Measurements from ENCODE around the gene TRIM50. TPM values are rescaled to one million over a fixed set of nuclear protein-coding genes. Genes with fewer than 3 reads are reported as not detected.
"Not testable (repeated sequence)": the region's sequence is repeated elsewhere in the genome, so short reads cannot be mapped to it uniquely, and the experiment has no call there.

Gene TRIM50
- total RNA-seq, 3 donors from 2014 or later = 1.4 TPM; not detected in 2

DNA sequence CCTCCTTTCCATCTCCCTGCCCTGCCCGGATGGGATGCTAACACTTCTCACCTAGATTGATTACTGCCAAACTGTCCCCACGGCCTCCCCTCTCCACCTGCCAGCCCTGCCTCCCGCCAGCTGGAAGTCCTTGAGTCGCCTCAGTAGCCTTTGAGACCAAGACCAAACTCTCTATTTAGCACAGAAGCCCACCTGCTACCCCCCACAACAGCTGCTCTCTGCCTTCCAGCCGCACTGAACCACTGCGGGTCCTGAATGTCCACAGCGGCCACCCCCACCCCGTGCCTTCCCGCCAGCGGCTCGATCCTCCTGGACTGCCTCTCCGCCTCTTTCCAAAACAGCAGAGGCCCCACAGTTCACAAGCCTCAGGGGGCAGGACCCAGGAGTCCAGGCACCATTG, 39.1 kb upstream of the TRIM50 start:
- H3K36me3 ChIP-seq = no peaks in the 10 kb centered on the region
- TF ChIP-seq, protein P1, sequence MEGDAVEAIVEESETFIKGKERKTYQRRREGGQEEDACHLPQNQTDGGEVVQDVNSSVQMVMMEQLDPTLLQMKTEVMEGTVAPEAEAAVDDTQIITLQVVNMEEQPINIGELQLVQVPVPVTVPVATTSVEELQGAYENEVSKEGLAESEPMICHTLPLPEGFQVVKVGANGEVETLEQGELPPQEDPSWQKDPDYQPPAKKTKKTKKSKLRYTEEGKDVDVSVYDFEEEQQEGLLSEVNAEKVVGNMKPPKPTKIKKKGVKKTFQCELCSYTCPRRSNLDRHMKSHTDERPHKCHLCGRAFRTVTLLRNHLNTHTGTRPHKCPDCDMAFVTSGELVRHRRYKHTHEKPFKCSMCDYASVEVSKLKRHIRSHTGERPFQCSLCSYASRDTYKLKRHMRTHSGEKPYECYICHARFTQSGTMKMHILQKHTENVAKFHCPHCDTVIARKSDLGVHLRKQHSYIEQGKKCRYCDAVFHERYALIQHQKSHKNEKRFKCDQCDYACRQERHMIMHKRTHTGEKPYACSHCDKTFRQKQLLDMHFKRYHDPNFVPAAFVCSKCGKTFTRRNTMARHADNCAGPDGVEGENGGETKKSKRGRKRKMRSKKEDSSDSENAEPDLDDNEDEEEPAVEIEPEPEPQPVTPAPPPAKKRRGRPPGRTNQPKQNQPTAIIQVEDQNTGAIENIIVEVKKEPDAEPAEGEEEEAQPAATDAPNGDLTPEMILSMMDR (IDR thresholded peaks at IDR 0.05) = no peak
- no peak for TF ChIP-seq POLR2A (IDR thresholded peaks at IDR 0.05)
- TF ChIP-seq POLR2AphosphoS5 (IDR thresholded peaks at IDR 0.05) = no peak
- DNase-seq (ENCODE audit: low spot score in 2 of 2) = no peak
- no peaks in the 10 kb centered on the region for H3K9me3 ChIP-seq
- H3K4me3 ChIP-seq = no peak overlapping the region
- peaks cover 0 to 7% of the 10 kb centered on the region in 2 donors for H3K27me3 ChIP-seq
- no peaks in the 10 kb centered on the region for H3K4me1 ChIP-seq
- intact Hi-C loops (cut with DNase I; ENCODE audit: low total_unique reads) = no loop called here
- H3K27ac ChIP-seq = no peak overlapping the region

DNA sequence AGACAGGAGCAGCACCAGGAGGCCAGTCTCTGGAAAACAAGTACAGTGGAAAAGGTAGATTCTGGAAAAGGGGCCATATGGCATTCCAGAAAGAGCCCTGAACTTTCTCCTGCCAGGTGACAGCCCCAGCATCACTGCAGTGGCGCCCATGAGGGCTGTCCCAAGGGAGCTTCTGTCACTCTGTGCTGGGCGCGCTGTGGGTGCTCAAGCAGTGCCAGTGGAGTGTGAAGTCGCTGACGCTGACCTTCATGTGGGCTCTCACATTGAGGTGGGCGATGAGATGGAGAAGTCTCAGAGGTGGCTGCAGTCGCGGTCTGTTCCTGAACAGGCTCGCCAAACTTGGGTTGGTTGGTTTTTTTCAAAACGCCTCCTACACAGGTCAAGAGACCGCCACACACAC, 38.2 kb upstream of the TRIM50 start:
- no peaks in the 10 kb centered on the region for H3K4me1 ChIP-seq
- DNase-seq (ENCODE audit: low spot score in 2 of 2) = no peak
- TF ChIP-seq POLR2A (IDR thresholded peaks at IDR 0.05) (no peak), POLR2AphosphoS5 (IDR thresholded peaks at IDR 0.05) (no peak)
- TF ChIP-seq, protein P1 (IDR thresholded peaks at IDR 0.05) = no peak
- no peak overlapping the region for H3K27ac ChIP-seq
- no peak overlapping the region for H3K4me3 ChIP-seq
- peaks cover 0 to 7% of the 10 kb centered on the region in 2 donors for H3K27me3 ChIP-seq
- no peaks in the 10 kb centered on the region for H3K9me3 ChIP-seq
- intact Hi-C loops (cut with DNase I; ENCODE audit: low total_unique reads) = no loop called here
- no peaks in the 10 kb centered on the region for H3K36me3 ChIP-seq

DNA sequence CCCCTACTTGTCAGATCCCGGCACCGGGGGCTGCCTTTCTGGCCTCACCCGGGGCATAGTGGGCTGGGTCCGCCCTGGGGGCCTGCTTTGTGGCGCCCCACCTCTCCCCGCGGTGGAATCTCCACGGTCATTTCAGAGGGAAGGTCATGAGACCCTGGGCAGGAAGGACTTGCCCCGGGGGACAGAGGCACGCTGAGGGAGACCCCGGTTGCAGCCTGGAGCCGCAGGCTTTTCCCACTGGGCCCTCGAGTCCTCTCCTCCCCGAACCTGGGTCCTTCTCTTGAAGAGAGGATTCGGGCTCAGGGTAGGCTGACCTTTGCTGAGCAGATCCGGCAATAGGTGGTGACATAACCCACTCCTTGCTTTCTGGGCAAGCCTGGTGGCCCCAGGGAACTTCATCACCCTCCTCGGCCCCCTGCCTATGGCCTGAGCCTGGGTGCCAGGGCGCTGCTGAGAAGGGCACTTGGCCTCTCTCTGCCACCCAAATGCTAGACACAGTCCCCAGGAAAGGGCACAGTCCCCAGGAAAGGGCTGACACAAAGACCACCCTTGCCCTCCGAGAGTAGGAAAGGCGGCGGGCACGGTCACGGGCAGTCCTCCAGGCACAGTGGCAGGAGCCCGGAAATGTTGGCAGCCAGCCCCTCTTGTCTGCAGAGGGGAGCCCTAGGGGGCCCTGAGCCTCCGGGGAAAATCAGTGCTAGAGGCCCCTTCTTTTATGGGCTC, 36.3 kb upstream of the TRIM50 start:
- intact Hi-C loops (cut with DNase I; ENCODE audit: low total_unique reads) = no loop called here
- no peaks in the 10 kb centered on the region for H3K36me3 ChIP-seq

DNA sequence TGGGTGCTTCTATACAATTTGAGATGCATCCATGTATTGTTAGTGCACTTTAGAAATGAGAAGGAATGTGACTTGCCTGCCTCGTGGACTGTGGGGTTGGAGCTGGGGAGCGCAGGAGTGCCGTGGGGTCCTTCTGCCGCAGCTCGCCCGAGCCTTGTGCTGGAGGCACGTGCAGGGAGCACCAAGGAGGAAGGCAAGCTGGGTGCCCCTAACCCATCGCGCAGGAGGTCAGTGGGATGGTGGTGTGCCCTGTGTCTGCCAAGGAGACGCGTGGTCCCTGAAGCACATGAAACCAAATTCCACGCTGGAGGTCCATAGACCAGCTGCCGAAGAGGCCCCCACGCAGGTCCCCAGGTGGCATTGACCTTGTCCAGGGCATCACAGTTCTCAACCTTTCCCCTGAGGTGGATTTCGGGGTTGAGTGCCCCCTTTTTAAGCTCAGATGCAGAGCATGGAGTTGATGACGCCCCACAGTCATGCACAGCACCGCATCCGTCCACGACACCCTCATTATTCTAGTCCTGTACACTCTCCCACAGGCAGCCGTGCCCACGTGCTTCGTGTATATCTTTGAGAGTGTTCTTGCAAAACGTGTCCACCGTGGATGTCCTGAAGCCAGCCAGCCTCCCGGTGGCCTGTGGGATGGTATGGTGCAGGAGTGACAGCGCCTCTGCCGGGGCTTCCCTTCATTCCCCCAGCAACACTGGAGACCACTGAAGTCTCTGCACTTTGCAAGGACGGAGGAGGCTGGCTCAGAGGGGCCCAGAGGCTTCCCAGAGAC, 35.5 kb upstream of the TRIM50 start:
- no peak for DNase-seq (ENCODE audit: low spot score in 2 of 2)
- Histone ChIP-seq H3K4me1 (no peaks in the 10 kb centered on the region), H3K27me3 (peaks cover 0 to 11% of the 10 kb centered on the region in 2 donors), H3K36me3 (no peaks in the 10 kb centered on the region), H3K4me3 (no peak overlapping the region), H3K9me3 (no peaks in the 10 kb centered on the region), H3K27ac (no peak overlapping the region)
- intact Hi-C loops (cut with DNase I; ENCODE audit: low total_unique reads) = no loop called here
- TF ChIP-seq POLR2AphosphoS5 (IDR thresholded peaks at IDR 0.05) (no peak), POLR2A (IDR thresholded peaks at IDR 0.05) (no peak)
- TF ChIP-seq, protein P1 (IDR thresholded peaks at IDR 0.05) = no peak

More for the DNA sequence above, 36.3 kb upstream of the TRIM50 start:
- no peak overlapping the region for H3K27ac ChIP-seq
- DNase-seq (ENCODE audit: low spot score in 2 of 2) = no peak
- no peaks in the 10 kb centered on the region for H3K9me3 ChIP-seq
- peaks cover 0 to 11% of the 10 kb centered on the region in 2 donors for H3K27me3 ChIP-seq
- TF ChIP-seq, protein P1 (IDR thresholded peaks at IDR 0.05) = no peak
- no peak for TF ChIP-seq POLR2AphosphoS5 (IDR thresholded peaks at IDR 0.05)
- no peak overlapping the region for H3K4me3 ChIP-seq
- H3K4me1 ChIP-seq = no peaks in the 10 kb centered on the region

DNA sequence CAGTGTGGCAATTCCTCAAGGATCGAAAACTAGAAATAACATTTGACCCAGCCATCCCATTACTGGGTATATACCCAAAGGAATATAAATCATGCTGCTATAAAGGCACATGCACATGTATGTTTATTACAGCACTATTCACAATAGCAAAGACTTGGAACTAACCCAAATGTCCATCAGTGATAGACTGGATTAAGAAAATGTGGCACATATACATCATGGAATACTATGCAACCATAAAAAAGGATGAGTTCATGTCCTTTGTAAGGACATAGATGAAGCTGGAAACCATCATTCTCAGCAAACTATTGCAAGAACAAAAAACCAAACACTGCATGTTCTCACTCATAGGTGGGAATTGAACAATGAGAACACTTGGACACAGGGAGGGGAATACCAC, 32.7 kb upstream of the TRIM50 start:
- H3K9me3 ChIP-seq; H3K4me1 ChIP-seq; H3K36me3 ChIP-seq; H3K4me3 ChIP-seq; DNase-seq (ENCODE audit: low spot score in 2 of 2); intact Hi-C loops (cut with DNase I; ENCODE audit: low total_unique reads); H3K27ac ChIP-seq: not testable (repeated sequence)
- H3K27me3 ChIP-seq = peaks cover 0 to 11% of the 10 kb centered on the region in 2 donors
